HCT116 (cell line): ENCODE data around the gene STPG2. TPM values are rescaled to one million over a fixed set of nuclear protein-coding genes. Genes with fewer than 3 reads are reported as not detected.

Experiments
- ATAC-seq: fragments of 200-7000 bp; cut with Tn5 transposase; 2 replicates; pipeline ENCODE4 v1.9.1; 2020; ENCODE audit warnings: mild to moderate bottlenecking, moderate library complexity
- BruUV-seq: library from RNA; stranded (reverse); fragments of 400-500 nt; replicated peaks from 2 replicates; lab custom pipeline; 2021; lab: Mats Ljungman, UMichigan
- CTCF ChIA-PET: fragments of 300-600 bp; sonication (Branson Sonifier 250); formaldehyde crosslinking; loops from one replicate; lab custom pipeline; 2021; ENCODE audit warnings: antibody characterized with exemption; lab: Charles Lee
- POLR2A ChIA-PET: fragments of 300-600, 350-600 bp; sonication (Branson Sonifier 250); formaldehyde crosslinking; loops from one replicate; lab custom pipeline; 2021; ENCODE audit warnings: antibody characterized with exemption; lab: Charles Lee
- RAD21 ChIA-PET, 2 experiments: fragments of 300-600 bp; sonication (Branson Sonifier 250); formaldehyde crosslinking; loops; one replicate each; lab custom pipeline; 2023; ENCODE audit warnings: low total read pairs in 2 of 2; ENCODE audit not compliant: uncharacterized antibody in 2 of 2, unreplicated experiment in 2 of 2, low non-redundant PET in 1 of 2; lab: Charles Lee
- DNase-seq: peaks from one replicate; pipeline ENCODE4 v3.0.0-alpha.2; 2010; ENCODE audit warnings: low read depth, low spot score
- H2AFZ ChIP-seq: fragments of 200-600 bp; shearing (Covaris generic), sonication (generic); 2 replicates; pipeline ENCODE4 v1.6.1; 2017; ENCODE audit warnings: low read depth, mixed run types, mixed read lengths, antibody characterized with exemption, low read length; ENCODE audit not compliant: poor library complexity, severe bottlenecking
- H3K27ac ChIP-seq: 2 replicates; pipeline ENCODE4 v1.5.1; 2012; ENCODE audit warnings: low read depth, low read length
- H3K27me3 ChIP-seq: fragments of 200-600 bp; sonication (generic); 2 replicates; pipeline ENCODE4 v1.6.1; 2016; ENCODE audit warnings: mixed run types, low read length, mixed read lengths; ENCODE audit not compliant: insufficient read depth
- H3K36me3 ChIP-seq, 2 experiments: fragments of 200-500 bp in 1 of 2; fragments of 200-600 bp in 1 of 2; sonication (Bioruptor generic) in 1 of 2; sonication (generic) in 1 of 2; 2 replicates each; pipeline versions ENCODE4 v1.5.1 to v1.6.1; 2014 to 2016; ENCODE audit warnings: low read length in 2 of 2, inconsistent platforms in 1 of 2, mixed read lengths in 1 of 2, mixed run types in 1 of 2; ENCODE audit not compliant: insufficient read depth in 2 of 2, control insufficient read depth in 1 of 2
- H3K4me1 ChIP-seq, 2 experiments: fragments of 200-600 bp in 1 of 2; sonication (generic) in 1 of 2; 2 replicates each; pipeline versions ENCODE4 v1.5.1 to v1.6.1; 2012 to 2017; ENCODE audit warnings: low read length in 2 of 2, inconsistent platforms in 1 of 2, mild to moderate bottlenecking in 1 of 2, mixed read lengths in 1 of 2, mixed run types in 1 of 2, moderate library complexity in 1 of 2; ENCODE audit not compliant: insufficient read depth in 2 of 2, control insufficient read depth in 1 of 2
- H3K4me2 ChIP-seq: fragments of 200-600 bp; sonication (generic); 2 replicates; pipeline ENCODE4 v1.6.1; 2017; ENCODE audit warnings: mixed run types, low read length, mixed read lengths
- H3K4me3 ChIP-seq, 2 experiments: fragments of 200-600 bp in 1 of 2; sonication (generic) in 1 of 2; replicated peaks in 1 of 2; 2 replicates each; pipeline ENCODE4 v1.5.1; 2011 to 2016; ENCODE audit warnings: low read length in 2 of 2, control low read depth in 1 of 2, low read depth in 1 of 2, mild to moderate bottlenecking in 1 of 2, mixed read lengths in 1 of 2, mixed run types in 1 of 2
- H3K79me2 ChIP-seq: fragments of 200-600 bp; sonication (generic); 2 replicates; pipeline ENCODE4 v1.6.1; 2017; ENCODE audit warnings: mild to moderate bottlenecking, mixed run types, low read length, moderate library complexity, mixed read lengths; ENCODE audit not compliant: insufficient read depth
- H3K9ac ChIP-seq: fragments of 200-600 bp; sonication (generic); 2 replicates; pipeline ENCODE4 v1.6.1; 2016; ENCODE audit warnings: low read length, mixed read lengths
- H3K9me2 ChIP-seq: fragments of 200-600 bp; sonication (generic), shearing (Covaris generic); 2 replicates; pipeline ENCODE4 v1.6.1; 2017; ENCODE audit warnings: mixed run types, mild to moderate bottlenecking, moderate library complexity; ENCODE audit not compliant: insufficient read depth
- H3K9me3 ChIP-seq, 2 experiments: fragments of 200-500 bp in 1 of 2; fragments of 200-600 bp in 1 of 2; sonication (Bioruptor generic) in 1 of 2; sonication (generic) in 1 of 2; 2 replicates each; pipeline ENCODE4 v1.6.1; 2014 to 2017; ENCODE audit warnings: low read length in 2 of 2, mixed read lengths in 2 of 2, inconsistent platforms in 1 of 2, low read depth in 1 of 2, mild to moderate bottlenecking in 1 of 2, mixed run types in 1 of 2, moderate library complexity in 1 of 2; ENCODE audit not compliant: control insufficient read depth in 1 of 2, insufficient read depth in 1 of 2
- H4K20me1 ChIP-seq: fragments of 200-600 bp; sonication (generic), shearing (Covaris generic); 2 replicates; pipeline ENCODE4 v1.6.1; 2017; ENCODE audit warnings: mixed run types, mild to moderate bottlenecking, moderate library complexity; ENCODE audit not compliant: insufficient read depth
- ATF3 ChIP-seq: IDR thresholded peaks from 2 replicates; pipeline ENCODE4 v1.6.1; 2012
- CBX3 ChIP-seq: IDR thresholded peaks from 2 replicates; pipeline ENCODE4 v1.6.1; 2012; ENCODE audit warnings: low read depth
- CEBPB ChIP-seq: IDR thresholded peaks from 2 replicates; pipeline ENCODE4 v1.6.1; 2012; ENCODE audit warnings: low read depth
- EGR1 ChIP-seq: IDR thresholded peaks from 2 replicates; pipeline ENCODE4 v1.6.1; 2012; ENCODE audit warnings: low read depth
- EZH2phosphoT487 ChIP-seq: fragments of 200-600 bp; IDR thresholded peaks from 2 replicates; pipeline ENCODE4 v1.6.1; 2018; ENCODE audit warnings: antibody characterized with exemption, borderline replicate concordance
- FOSL1 ChIP-seq: IDR thresholded peaks from 2 replicates; pipeline ENCODE4 v1.6.1; 2012; ENCODE audit warnings: low read depth
- POLR2A ChIP-seq: IDR thresholded peaks from 2 replicates; pipeline ENCODE4 v1.7.0; 2011; ENCODE audit warnings: borderline replicate concordance; ENCODE audit not compliant: insufficient read depth, insufficient read length; ENCODE audit errors: extremely low read depth
- POLR2AphosphoS5 ChIP-seq: IDR thresholded peaks from 2 replicates; pipeline ENCODE4 v1.6.1; 2011; ENCODE audit warnings: mild to moderate bottlenecking, low read depth, low read length, moderate library complexity
- RAD21 ChIP-seq: IDR thresholded peaks from 2 replicates; pipeline ENCODE4 v1.6.1; 2012; ENCODE audit warnings: low read depth, mild to moderate bottlenecking
- REST ChIP-seq: IDR thresholded peaks from 2 replicates; pipeline ENCODE4 v1.6.1; 2012; ENCODE audit warnings: low read depth
- SIN3A ChIP-seq: IDR thresholded peaks from 2 replicates; pipeline ENCODE4 v1.6.1; 2012; ENCODE audit warnings: low read depth
- SRF ChIP-seq: IDR thresholded peaks from 2 replicates; pipeline ENCODE4 v1.6.1; 2012; ENCODE audit warnings: low read depth
- TCF7L2 ChIP-seq: IDR thresholded peaks from 2 replicates; pipeline ENCODE4 v1.7.0; 2011; ENCODE audit warnings: borderline replicate concordance, inconsistent platforms; ENCODE audit not compliant: insufficient read depth, insufficient read length; ENCODE audit errors: extremely low read depth
- YY1 ChIP-seq: IDR thresholded peaks from 2 replicates; pipeline ENCODE4 v1.6.1; 2011; ENCODE audit warnings: low read length, low read depth, moderate library complexity, mild to moderate bottlenecking; ENCODE audit not compliant: insufficient replicate concordance; ENCODE audit errors: extremely low read depth
- ZBTB33 ChIP-seq: IDR thresholded peaks from 2 replicates; pipeline ENCODE4 v1.6.1; 2011; ENCODE audit warnings: mild to moderate bottlenecking, low read length, moderate library complexity; ENCODE audit not compliant: insufficient replicate concordance; ENCODE audit errors: extremely low read depth
- ZFX ChIP-seq: fragments of 450-650 bp; IDR thresholded peaks from 2 replicates; pipeline ENCODE4 v1.6.1; 2017
- ZNF274 ChIP-seq: fragments of 200-500 bp; sonication (Bioruptor generic); IDR thresholded peaks from 2 replicates; pipeline ENCODE4 v1.6.1; 2014; ENCODE audit warnings: mild to moderate bottlenecking, low read depth, low read length, inconsistent platforms
- intact Hi-C: fragments of 100-400 bp; cut with micrococcal nuclease; formaldehyde crosslinking; loops from 2 replicates; pipeline ENCODE4 v1.10.0; 2022
- total RNA-seq: library from RNA; stranded (reverse); gene quantifications from one replicate; pipeline ENCODE4 v1.2.1, GENCODE V29; 2021; ENCODE audit not compliant: unreplicated experiment
- TF ChIP-seq, protein P1 (sequence below): IDR thresholded peaks from 2 replicates; pipeline ENCODE4 v1.6.1; 2012

Gene STPG2
- total RNA-seq, 1 experiment from 2014 or later = not detected

DNA sequence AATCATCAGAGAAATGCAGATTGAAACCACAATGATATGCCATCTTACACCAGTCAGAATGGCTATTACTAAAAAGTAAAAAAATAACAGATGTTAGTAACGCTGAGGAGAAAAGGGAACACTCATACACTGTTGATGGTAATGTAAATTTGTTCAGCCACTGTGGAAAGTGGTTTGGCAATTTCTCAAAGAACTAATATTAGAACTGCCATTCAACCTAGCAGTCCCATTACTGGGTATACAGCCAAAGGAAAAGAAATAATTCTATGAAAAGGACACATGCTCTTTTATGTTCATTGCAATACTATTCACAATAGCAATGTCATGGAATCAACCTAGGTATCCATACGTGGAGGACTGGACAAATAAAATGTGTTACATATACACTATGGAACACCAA lies 566.3 kb downstream of the STPG2 start:
- Histone ChIP-seq H3K79me2 (no peaks in the 10 kb centered on the region), H3K27me3 (no peaks in the 10 kb centered on the region), H3K36me3 (no peaks in the 10 kb centered on the region), H3K9me3 (no peaks in the 10 kb centered on the region), H3K4me1 (no peaks in the 10 kb centered on the region), H3K4me3 (no peak overlapping the region), H3K27ac (no peak overlapping the region), H4K20me1 (no peaks in the 10 kb centered on the region), H3K9me2 (no peaks in the 10 kb centered on the region), H3K9ac (no peak overlapping the region), H2AFZ (no peak overlapping the region), H3K4me2 (no peak overlapping the region)
- BruUV-seq = no TSS peak
- ATAC-seq = no peak
- CTCF ChIA-PET = no interaction called here
- RAD21 ChIA-PET = no interaction called here
- intact Hi-C loops = no loop called here
- TF ChIP-seq POLR2A (no peak), ZFX (no peak), REST (no peak), CEBPB (no peak), POLR2AphosphoS5 (no peak), TCF7L2 (no peak), SIN3A (no peak), ATF3 (no peak), YY1 (no peak), CBX3 (no peak), ZBTB33 (no peak), FOSL1 (no peak), RAD21 (no peak), SRF (no peak), ZNF274 (no peak), EGR1 (no peak), EZH2phosphoT487 (no peak)
- TF ChIP-seq, protein P1, sequence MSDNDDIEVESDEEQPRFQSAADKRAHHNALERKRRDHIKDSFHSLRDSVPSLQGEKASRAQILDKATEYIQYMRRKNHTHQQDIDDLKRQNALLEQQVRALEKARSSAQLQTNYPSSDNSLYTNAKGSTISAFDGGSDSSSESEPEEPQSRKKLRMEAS = no peak
- no peak for DNase-seq
- POLR2A ChIA-PET = no interaction called here
